Lower leg skin (tissue), 4 donors: Measurements from ENCODE around the gene FOXL1. TPM values are rescaled to one million over a fixed set of nuclear protein-coding genes. Genes with fewer than 3 reads are reported as not detected.
A peak's percentile ranks its signal among the peaks of the same experiment; 100 is the strongest.

ENCODE experiments used
- DNase-seq, 2 donors: peaks; one replicate each; pipeline ENCODE4 v3.0.0-alpha.2; 2019; ENCODE audit warnings: low spot score in 2 of 2
- H3K4me3 ChIP-seq: fragments of 200-600 bp; sonication (generic); 2 replicates; pipeline ENCODE4 v1.5.1; 2017; ENCODE audit warnings: mild to moderate bottlenecking, low read depth; ENCODE audit not compliant: poor library complexity, severe bottlenecking
- POLR2A ChIP-seq, 2 donors: fragments of 450-650 bp; IDR thresholded peaks; one replicate each; pipeline ENCODE4 v1.6.1; 2016 to 2017; ENCODE audit warnings: antibody characterized with exemption in 2 of 2, mild to moderate bottlenecking in 1 of 2, moderate library complexity in 1 of 2
- WGBS, 2 donors: methylation state at CpG; one replicate each; pipeline ENCODE4 v1.1.5; 2018; 5-methylcytosine and 5-hydroxymethylcytosine counted together
- intact Hi-C: fragments of 100-400 bp; cut with DNase I; formaldehyde crosslinking; loops from one replicate; pipeline ENCODE4 v1.15.0; 2023; ENCODE audit warnings: low total_unique reads
- total RNA-seq, 4 donors: library from RNA; depleted of rRNA; stranded (reverse); fragments of >200 nt; gene quantifications; one replicate each; pipeline ENCODE4 v1.1.0, GENCODE V29; 2016
- TF ChIP-seq, protein P1 (sequence below), 3 donors: fragments of 450-650 bp; IDR thresholded peaks; one replicate each; pipeline ENCODE4 v1.5.1; 2016; ENCODE audit warnings: antibody characterized with exemption in 3 of 3, mild to moderate bottlenecking in 3 of 3, moderate library complexity in 2 of 3

The FOXL1 gene
- total RNA-seq, 4 donors from 2014 or later = 0.23 to 0.49 TPM; not detected in 2

DNA sequence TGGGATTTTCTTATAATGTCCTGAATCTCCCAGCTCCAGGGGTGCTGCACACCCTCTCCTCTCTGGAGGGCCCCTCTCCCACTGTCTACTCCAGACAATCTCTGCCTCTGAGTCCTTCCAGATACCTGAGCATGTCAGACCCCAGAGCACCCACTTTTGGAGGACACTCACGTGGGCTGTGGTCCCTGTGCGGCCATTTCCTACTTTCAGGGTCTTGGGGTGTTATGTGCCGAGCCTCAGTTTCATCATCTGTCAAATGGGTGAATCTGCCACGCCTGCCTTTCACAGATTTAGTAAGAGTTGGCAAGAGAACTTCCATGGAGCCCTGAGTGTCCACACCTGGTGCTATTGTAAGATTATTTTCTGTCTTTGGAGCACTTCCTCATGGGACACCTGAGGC is 3.7 kb upstream of the FOXL1 start:
- DNase-seq = no peak
- WGBS, 2 donors = 70 to 73% methylated on average over 4 of the region's 4 CpGs
- no peak overlapping the region for H3K4me3 ChIP-seq
- intact Hi-C loops = no loop called here
- TF ChIP-seq, protein P1, sequence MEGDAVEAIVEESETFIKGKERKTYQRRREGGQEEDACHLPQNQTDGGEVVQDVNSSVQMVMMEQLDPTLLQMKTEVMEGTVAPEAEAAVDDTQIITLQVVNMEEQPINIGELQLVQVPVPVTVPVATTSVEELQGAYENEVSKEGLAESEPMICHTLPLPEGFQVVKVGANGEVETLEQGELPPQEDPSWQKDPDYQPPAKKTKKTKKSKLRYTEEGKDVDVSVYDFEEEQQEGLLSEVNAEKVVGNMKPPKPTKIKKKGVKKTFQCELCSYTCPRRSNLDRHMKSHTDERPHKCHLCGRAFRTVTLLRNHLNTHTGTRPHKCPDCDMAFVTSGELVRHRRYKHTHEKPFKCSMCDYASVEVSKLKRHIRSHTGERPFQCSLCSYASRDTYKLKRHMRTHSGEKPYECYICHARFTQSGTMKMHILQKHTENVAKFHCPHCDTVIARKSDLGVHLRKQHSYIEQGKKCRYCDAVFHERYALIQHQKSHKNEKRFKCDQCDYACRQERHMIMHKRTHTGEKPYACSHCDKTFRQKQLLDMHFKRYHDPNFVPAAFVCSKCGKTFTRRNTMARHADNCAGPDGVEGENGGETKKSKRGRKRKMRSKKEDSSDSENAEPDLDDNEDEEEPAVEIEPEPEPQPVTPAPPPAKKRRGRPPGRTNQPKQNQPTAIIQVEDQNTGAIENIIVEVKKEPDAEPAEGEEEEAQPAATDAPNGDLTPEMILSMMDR (IDR thresholded peaks at IDR 0.05) = no peak
- no peak for TF ChIP-seq POLR2A (IDR thresholded peaks at IDR 0.05)

DNA sequence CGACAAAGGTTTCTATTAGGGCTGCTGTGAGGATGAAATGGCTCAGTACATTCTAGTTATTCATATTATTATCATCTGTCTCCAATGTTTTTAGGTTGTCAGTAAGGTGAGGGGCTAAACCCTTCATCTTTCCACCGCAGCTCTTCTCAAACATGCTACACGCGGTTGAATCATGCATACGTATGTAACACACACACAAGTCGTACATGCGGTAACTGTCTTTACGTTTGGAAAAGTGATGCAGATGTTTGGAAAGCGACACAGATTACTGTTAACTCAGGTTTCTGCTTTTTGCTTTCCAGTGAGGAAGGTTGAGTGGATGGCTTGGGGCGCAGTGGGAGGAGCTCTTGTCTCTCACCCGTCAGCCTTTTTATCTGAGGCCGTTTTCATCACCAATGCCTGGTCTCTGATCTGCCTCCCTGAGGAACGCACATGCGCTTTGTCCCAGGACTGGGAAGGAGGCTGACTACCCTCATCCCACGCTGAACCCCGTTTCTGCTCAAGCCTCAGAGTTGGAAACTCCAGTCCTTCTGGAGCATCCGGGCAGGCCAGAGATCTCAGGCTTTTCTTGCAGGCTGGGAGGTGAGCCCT is 3.2 kb upstream of the FOXL1 start:
- H3K4me3 ChIP-seq = no peak overlapping the region
- 45 to 50% methylated on average over 17 of the region's 17 CpGs for WGBS, 2 donors
- TF ChIP-seq, protein P1 (IDR thresholded peaks at IDR 0.05) = no peak
- DNase-seq = no peak
- intact Hi-C loops = no loop called here

GRCh38 chr16:86575754-86576557 is 2.4 kb upstream of the FOXL1 start:
- intact Hi-C loops = no loop called here
- WGBS, 2 donors = 2 to 3% methylated on average over 49 to 53 of the region's 54 CpGs
- H3K4me3 ChIP-seq = no peak overlapping the region
- no peak for TF ChIP-seq POLR2A (IDR thresholded peaks at IDR 0.05)
- TF ChIP-seq, protein P1 (IDR thresholded peaks at IDR 0.05) = no peak
- peak in 1 of 2 donors; percentile 89 for DNase-seq

DNA sequence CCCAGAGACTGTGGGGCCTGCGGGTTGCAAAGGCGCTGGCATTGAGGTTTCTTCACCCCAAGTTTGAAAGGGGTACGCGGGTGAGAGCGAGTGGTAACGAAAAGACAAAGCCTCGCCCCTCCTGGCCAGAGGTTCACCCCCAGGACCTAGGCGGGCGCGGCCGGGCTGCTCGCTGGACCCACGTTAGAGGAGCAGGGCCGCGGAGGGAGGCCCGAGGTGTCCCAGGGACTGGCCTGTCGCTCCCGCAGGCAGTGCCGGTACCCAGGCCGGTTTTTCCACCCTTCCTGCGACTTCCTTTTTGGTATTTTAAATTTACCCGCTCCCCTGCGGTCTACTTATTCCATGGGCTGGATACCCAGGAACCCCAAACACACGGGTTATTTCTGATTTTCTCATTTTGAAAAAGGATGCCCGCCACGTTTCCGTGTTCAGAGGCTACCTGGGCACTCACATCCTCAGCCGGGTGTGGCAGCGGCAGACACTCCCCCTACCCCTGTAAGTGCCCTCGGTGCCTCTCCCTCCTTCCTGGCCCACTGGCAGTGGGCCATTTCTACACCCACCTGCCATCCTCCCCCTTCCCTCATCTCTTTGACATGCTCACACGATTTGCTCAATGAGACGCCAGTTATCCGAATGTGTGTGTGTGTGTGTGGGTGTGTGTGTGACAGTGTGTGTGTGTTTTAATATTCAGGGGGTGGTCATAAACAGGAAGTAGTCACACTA is 1.6 kb upstream of the FOXL1 start:
- no peak for DNase-seq
- no peak for TF ChIP-seq POLR2A (IDR thresholded peaks at IDR 0.05)
- TF ChIP-seq, protein P1 (IDR thresholded peaks at IDR 0.05) = no peak
- 13 to 14% methylated on average over 33 of the region's 33 CpGs for whole genome bisulfite sequencing, 2 donors
- intact Hi-C loops = no loop called here
- no peak overlapping the region for H3K4me3 ChIP-seq

- H3K4me3 ChIP-seq = no peak overlapping the region
- 58 to 59% methylated on average over 12 of the region's 12 CpGs for WGBS, 2 donors
- DNase-seq = no peak
- TF ChIP-seq, protein P1 (IDR thresholded peaks at IDR 0.05) = no peak
- TF ChIP-seq POLR2A (IDR thresholded peaks at IDR 0.05) = no peak
- intact Hi-C loops = no loop called here
These were observed 906 bp upstream of the FOXL1 start for GRCh38 chr16:86577314-86577971.
